ENCODE measurements around the gene ADAMTS20.

Gene ADAMTS20

GRCh38 chr12:43428088-43428600 lies 123.9 kb downstream of the ADAMTS20 start:
- no peak overlapping the region for H3K4me2 ChIP-seq (ENCODE audit: low read depth, low read length)
- no peaks in the 10 kb centered on the region for H3K9me2 ChIP-seq (replicated peaks; ENCODE audit: insufficient read depth, low read length)
- DNase-seq, result no peak
- H3K4me1 ChIP-seq (ENCODE audit: low read length), result no peaks in the 10 kb centered on the region
- no peaks in the 10 kb centered on the region for H4K20me1 ChIP-seq (ENCODE audit: insufficient read depth, low read length)
- no peaks in the 10 kb centered on the region for H3K27me3 ChIP-seq (replicated peaks; ENCODE audit: insufficient read depth, low read length)
- no peak overlapping the region for H2AFZ ChIP-seq (ENCODE audit: low read length)
- no peaks in the 10 kb centered on the region for H3K79me2 ChIP-seq (ENCODE audit: low read length)
- no peak overlapping the region for H3K9ac ChIP-seq (ENCODE audit: low read length)
- H3K36me3 ChIP-seq (replicated peaks; ENCODE audit: insufficient read depth, low read length), result no peaks in the 10 kb centered on the region
- no peak overlapping the region for H3K27ac ChIP-seq (ENCODE audit: low read length)
- H3K9me3 ChIP-seq (replicated peaks; ENCODE audit: insufficient read depth, low read length), result no peaks in the 10 kb centered on the region
- no peak overlapping the region for H3K4me3 ChIP-seq (ENCODE audit: low read length)
- TF ChIP-seq EZH2phosphoT487 (IDR thresholded peaks at IDR 0.05; ENCODE audit: low read length) (no peak), CTCF (IDR thresholded peaks at IDR 0.05; ENCODE audit: low read length) (no peak), EZH2 (optimal IDR thresholded peaks at IDR 0.05; ENCODE audit: low read depth, low read length) (no peak)
- no peaks in the 10 kb centered on the region for H3F3A ChIP-seq (ENCODE audit: insufficient read depth, low read length)

DNA sequence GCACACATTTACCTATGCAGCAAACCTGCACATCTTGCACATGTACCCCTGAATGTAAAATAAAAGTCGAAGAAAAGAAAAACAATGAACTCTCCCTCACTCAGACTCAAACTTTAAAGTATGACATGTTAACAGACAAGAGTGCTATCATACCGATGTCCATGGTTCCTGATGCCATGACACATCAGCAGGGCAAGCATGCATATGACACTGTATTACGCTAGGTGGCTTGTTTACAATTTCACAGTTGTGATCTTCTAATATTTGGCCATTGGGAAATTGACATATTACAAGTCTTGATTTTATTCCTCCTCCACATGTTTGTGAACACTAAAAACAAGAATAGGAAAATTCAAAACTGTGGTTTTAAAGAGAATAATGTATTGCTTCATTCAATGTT lies 126.6 kb downstream of the ADAMTS20 start:
- H3K79me2 ChIP-seq (ENCODE audit: low read length), result no peaks in the 10 kb centered on the region
- H3K36me3 ChIP-seq (replicated peaks; ENCODE audit: insufficient read depth, low read length), result no peaks in the 10 kb centered on the region
- DNase-seq, result no peak
- no peak overlapping the region for H2AFZ ChIP-seq (ENCODE audit: low read length)
- no peak overlapping the region for H3K4me3 ChIP-seq (ENCODE audit: low read length)
- H3K27me3 ChIP-seq (replicated peaks; ENCODE audit: insufficient read depth, low read length), result no peaks in the 10 kb centered on the region
- H3K4me2 ChIP-seq (ENCODE audit: low read depth, low read length), result no peak overlapping the region
- H3K9ac ChIP-seq (ENCODE audit: low read length), result no peak overlapping the region
- H3K27ac ChIP-seq (ENCODE audit: low read length), result no peak overlapping the region
- TF ChIP-seq CTCF (IDR thresholded peaks at IDR 0.05; ENCODE audit: low read length), result no peak
- TF ChIP-seq EZH2 (optimal IDR thresholded peaks at IDR 0.05; ENCODE audit: low read depth, low read length), result no peak
- TF ChIP-seq EZH2phosphoT487 (IDR thresholded peaks at IDR 0.05; ENCODE audit: low read length), result no peak
- H3K4me1 ChIP-seq (ENCODE audit: low read length), result no peaks in the 10 kb centered on the region
- H3K9me2 ChIP-seq (replicated peaks; ENCODE audit: insufficient read depth, low read length), result no peaks in the 10 kb centered on the region
- H3F3A ChIP-seq (ENCODE audit: insufficient read depth, low read length), result no peaks in the 10 kb centered on the region
- no peaks in the 10 kb centered on the region for H3K9me3 ChIP-seq (replicated peaks; ENCODE audit: insufficient read depth, low read length)
- H4K20me1 ChIP-seq (ENCODE audit: insufficient read depth, low read length), result no peaks in the 10 kb centered on the region

GRCh38 chr12:43416981-43417380 lies 135.0 kb downstream of the ADAMTS20 start:
- H3K79me2 ChIP-seq (ENCODE audit: low read length), result no peaks in the 10 kb centered on the region
- H3K4me1 ChIP-seq (ENCODE audit: low read length), result no peaks in the 10 kb centered on the region
- H3K4me3 ChIP-seq (ENCODE audit: low read length), result no peak overlapping the region
- H3K27ac ChIP-seq (ENCODE audit: low read length), result no peak overlapping the region
- H3K27me3 ChIP-seq (replicated peaks; ENCODE audit: insufficient read depth, low read length), result no peaks in the 10 kb centered on the region
- H3K4me2 ChIP-seq (ENCODE audit: low read depth, low read length), result no peak overlapping the region
- H3K9me2 ChIP-seq (replicated peaks; ENCODE audit: insufficient read depth, low read length), result no peaks in the 10 kb centered on the region
- no peak overlapping the region for H2AFZ ChIP-seq (ENCODE audit: low read length)
- no peaks in the 10 kb centered on the region for H3K36me3 ChIP-seq (replicated peaks; ENCODE audit: insufficient read depth, low read length)
- H4K20me1 ChIP-seq (ENCODE audit: insufficient read depth, low read length), result no peaks in the 10 kb centered on the region
- no peak for DNase-seq
- no peak overlapping the region for H3K9ac ChIP-seq (ENCODE audit: low read length)
- no peaks in the 10 kb centered on the region for H3K9me3 ChIP-seq (replicated peaks; ENCODE audit: insufficient read depth, low read length)
- no peaks in the 10 kb centered on the region for H3F3A ChIP-seq (ENCODE audit: insufficient read depth, low read length)
- TF ChIP-seq CTCF (IDR thresholded peaks at IDR 0.05; ENCODE audit: low read length) (no peak), EZH2 (optimal IDR thresholded peaks at IDR 0.05; ENCODE audit: low read depth, low read length) (no peak), EZH2phosphoT487 (IDR thresholded peaks at IDR 0.05; ENCODE audit: low read length) (no peak)

Data from MM.1S (cell line).